ENCODE data around the gene VMP1.
"Not testable (repeated sequence)": the region's sequence is repeated elsewhere in the genome, so short reads cannot be mapped to it uniquely, and the experiment has no call there.

VMP1 gene

GRCh38 chr17:59783221-59784047, 76.0 kb downstream of the VMP1 start:
- DNase-seq, result no peak

DNA sequence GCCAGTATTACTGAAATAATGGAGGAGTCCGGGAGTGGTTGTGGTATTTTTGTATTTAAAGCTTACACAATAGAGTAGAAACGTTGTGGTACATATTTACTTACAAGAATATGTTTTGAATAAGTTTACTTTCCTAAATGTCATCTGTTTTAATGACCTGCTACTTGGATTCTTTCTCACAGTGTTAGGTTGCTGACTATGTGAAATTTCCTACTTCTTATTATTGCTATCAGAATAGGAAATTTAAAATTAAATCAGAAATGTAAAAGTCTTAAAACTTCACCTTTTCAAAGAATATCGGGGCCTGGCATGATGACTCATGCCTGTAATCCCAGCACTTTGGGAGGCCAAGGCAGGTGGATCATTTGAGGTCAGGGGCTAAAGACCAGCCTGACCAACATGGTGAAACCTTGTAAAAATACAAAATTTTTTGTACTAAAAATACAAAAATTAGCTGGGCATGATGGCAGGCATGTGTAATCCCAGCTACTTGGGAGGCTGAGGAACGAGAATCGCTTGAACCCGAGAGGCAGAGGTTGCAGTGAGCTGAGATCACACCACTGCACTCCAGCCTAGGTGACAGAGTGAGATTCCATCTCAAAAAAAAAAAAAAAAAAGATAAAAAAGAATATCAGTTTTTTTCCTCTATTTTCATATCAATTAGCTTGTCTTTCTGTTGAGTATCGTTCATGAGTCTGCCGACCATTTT, 77.8 kb downstream of the VMP1 start:
- no peak for DNase-seq

DNA sequence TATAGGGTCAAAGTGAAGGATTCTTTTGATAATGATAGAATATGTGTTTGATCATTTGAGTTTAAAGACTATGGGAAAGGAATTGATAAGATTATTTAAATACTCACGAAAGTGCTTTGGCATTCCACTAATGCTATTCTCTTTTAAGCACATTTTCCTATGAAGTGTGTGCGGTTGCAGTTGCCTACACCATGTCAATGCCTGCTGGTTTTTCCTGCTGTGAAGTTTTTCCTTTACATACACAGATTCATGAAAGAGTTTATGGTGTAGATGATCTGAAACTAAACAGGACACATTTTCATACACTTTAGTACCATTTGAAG, 78.7 kb downstream of the VMP1 start:
- no peak for DNase-seq

DNA sequence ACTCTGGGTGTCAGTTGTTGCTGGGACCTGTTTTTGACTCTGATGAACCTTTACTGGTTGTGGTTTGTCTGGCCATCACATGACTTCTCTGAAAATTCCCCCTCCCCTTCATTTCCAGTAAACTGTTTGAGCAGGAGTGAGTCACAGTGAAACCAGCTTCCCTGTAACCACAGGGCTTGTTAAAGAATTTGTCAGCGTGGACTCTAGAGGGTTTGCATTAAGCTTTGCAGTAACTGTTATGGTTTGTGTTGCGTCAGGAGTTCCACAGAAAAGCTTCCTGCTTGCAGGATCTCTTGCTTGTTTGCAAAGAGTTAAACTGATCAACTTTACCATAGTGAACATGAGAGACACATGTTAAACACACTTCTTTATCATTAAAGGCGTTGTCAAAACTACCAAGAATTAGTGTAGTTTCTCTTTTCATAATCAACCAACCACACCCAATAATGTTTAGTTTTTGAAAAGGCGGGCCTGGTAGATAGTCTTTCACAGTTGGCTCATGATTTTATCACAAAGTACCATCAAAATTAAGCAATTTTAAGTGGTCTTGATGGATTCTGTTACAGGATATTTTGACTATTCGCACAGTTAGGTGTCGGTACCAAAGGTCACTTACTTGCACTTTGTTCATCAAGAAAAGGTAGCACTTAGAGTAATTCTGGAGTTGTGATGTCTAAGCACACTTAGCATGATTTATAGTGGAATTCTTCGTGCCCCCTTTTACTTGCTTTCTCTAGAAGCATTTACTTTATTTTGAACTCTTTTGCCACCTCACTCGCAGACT, 79.3 kb downstream of the VMP1 start:
- DNase-seq, result no peak

DNA sequence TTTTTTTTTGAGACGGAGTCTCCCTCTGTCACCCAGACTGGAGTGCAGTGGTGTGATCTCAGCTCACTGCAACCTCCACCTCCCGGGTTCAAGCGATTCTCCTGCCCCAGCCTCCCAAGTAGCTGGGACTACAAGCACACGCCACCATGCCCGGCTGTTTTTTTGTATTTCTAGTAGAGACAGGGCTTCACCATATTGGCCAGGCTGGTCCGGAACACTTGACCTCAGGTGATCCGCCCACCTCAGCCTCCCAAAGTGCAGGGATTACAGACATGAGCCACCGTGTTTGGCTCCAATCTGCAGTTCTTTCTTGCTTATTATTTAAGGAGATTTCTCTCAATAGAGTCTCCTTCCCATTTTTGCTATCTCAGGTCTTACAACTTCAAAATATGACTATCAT, 82.4 kb downstream of the VMP1 start:
- not testable (repeated sequence) for DNase-seq

DNA sequence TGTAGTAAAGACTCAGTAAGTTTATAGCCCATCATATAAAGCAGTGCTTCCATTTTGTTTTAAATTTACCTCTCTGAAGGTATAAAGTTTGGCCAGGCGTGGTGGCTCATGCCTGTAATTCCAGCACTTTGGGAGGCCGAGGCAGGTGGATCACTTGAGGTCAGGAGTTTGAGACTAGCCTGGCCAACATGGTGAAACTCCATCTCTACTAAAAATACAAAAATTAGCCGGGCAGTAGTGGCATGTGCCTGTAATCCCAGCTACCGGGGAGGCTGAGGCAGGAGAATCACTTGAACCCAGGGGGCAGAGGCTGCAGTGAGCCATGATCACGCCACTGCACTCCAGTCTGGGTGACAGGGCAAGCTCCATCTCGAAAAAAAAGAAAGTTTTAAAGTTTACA, 83.0 kb downstream of the VMP1 start:
- not testable (repeated sequence) for DNase-seq

DNA sequence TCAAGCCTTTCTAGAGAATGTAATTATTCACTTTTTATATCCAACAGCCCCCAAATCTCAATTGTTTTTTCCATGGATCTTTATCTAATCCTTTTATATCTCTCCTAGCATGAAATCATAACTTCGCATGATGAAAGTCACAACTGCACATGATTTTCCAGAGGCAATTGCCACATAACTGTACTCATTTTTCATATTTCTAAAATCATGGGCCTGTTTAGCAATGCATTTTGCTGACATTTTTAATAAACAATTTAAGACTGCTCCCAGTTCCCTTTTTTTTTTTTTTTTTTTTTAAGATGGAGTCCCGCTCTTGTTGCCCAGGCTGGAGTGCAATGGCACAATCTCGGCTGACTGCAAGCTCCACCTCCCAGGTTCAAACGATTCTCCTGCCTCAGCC, 83.5 kb downstream of the VMP1 start:
- no peak for DNase-seq

DNA sequence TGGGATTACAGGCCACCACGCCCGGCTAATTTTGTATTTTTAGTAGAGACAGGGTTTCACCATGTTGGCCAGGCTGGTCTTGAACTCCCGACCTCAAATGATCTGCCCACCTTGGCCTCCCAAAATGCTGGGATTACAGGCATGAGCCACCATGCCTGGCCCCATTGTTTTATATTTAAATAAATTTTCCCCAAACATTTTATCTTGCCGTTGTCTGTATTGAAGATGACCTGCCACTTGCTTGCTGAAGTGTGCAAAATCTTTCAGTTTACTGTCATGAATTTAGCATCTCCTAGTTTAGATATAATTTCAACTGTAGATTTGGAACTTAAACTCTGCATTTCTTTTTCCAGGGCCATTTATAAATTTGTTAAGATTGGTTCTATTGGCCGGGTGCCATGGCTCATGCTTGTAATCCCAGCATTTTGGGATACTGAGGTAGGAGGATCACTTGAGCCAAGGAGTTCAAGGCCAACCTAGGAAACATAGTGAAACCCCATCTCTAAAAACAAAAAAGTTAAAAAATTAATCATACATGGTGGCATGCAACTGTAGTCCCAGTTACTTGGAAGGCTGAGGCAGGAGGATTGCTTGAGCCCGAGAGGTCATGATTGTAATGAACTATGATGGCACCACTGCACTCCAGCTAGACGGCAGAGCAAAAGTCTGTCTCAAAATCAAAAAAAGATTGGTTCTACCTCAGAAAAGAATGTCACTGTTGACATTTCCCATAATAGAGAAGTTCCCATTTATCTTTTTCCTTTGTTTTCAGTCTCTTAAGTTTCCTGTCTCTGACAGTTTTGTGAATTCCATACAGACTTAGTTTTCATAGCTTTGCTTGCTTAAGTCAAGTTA, 84.4 kb downstream of the VMP1 start:
- no peak for DNase-seq

- not testable (repeated sequence) for DNase-seq
Observed at GRCh38 chr17:59792458-59792823, 85.0 kb downstream of the VMP1 start.

- DNase-seq, result no peak
Observed at GRCh38 chr17:59793205-59793604, 85.8 kb downstream of the VMP1 start.

DNA sequence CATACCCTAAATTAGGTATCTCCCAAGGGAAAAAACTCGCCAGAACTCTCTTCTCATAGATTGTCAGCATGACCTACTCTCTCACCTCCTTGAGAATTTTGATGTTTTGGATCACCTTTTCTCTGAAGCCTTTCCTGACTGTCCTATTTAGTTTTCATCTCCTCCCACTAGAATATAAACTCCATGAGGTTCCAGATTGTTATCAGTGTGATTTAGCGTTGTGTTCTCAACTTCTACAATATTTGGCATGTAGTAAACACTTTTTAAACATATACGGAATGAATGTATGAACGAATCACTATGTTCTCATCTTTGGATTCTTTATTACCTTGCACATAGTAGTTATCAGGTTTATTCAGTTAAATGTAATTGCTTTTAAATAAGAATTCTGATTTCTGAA, 88.7 kb downstream of the VMP1 start:
- DNase-seq, result no peak

GRCh38 chr17:59796785-59797205, 89.3 kb downstream of the VMP1 start:
- DNase-seq, result no peak

DNA sequence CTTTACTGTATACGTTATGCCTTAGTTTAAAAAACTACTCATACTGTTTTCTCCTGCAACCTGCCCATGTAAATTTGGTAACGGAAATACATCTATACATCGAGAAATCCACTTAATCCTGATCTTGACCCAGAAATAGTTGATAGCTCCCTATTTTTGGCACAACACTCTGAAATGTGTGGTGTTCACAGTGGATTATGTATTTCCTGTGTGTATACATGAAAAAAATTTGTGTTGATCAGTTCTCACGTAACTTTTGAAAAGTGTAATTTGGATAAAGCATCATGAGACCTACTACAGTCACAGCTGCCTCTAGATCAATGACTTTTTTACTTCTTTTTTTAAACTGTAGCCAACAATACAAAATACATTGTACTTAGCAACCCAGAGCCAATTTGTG, 90.7 kb downstream of the VMP1 start:
- no peak for DNase-seq

GRCh38 chr17:59800530-59800942, 93.1 kb downstream of the VMP1 start:
- DNase-seq, result no peak

DNA sequence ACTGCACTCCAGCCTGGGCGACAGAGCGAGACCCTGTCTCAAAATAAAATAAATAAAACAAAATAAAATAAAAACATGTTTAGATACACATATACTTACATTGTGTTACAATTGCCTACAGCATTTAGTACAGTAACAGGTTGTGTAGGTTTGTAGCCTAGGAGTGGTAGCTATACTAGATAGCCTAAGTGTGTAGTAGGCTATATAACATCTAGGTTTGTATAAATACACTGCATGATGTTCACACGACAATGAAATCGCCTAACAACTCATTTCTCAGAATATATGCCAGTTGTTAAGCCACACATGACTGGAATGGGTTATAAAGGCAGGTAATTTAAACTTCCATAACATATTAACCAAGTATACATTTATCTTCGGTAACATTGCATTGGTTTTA, 94.7 kb downstream of the VMP1 start:
- DNase-seq, result no peak

DNA sequence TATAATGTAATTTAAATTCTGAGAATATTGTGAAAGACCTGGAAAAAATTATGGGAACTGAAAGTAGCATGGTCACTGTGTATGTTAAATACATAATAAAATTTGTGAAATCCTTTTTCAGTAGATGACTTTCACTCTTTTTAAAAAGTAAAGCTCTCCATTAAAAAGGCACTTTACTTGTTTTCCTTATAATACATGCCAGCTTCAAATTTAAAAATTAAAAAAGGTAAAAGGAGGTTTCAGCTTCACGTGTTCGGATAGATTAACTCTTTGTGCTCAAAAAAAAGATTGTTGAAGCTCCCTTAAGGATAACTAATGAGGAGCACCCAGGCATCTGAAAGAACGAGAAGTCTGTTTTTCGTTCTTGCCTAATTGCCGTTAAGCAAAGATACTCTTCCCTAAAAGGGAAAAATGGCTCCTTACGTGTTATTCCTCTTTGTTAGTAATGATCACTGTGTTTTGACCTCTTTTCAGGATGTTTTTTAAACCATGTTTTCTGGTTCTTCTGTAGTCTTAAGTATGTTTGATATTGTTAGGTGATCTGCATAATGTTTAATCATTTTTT, 97.5 kb downstream of the VMP1 start:
- no peak for DNase-seq

GRCh38 chr17:59806322-59806721, 98.9 kb downstream of the VMP1 start:
- DNase-seq, result not testable (repeated sequence)

DNA sequence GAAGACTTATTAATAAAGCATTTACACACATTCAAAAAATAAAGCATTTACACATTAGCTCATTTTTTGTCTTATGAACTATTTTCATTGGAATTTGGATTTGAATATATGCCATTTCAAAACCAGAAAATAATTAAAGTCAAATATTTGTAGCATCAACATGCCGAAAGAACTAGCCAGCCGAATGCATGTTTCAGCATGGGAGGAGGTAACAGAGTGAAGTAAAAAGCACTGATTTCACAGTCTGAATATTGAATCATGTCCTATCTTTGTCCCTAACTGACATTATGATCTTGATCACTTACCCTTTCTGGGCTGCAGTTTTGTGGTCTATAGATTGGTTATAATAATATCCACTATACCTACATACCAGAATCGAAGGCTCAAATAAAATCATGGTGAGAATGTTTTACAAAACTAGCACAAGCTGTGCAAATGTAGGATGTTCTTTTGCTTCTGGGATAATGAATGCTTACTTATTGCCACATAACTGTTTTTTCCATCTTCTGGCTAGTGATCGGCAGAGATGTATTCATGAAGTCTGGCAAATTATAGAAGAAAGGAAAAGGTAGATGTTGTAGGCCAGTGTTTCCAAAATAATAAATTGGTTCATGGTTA, 100.5 kb downstream of the VMP1 start:
- DNase-seq, result no peak

- DNase-seq, result no peak
Observed at GRCh38 chr17:59810894-59811153, 103.4 kb downstream of the VMP1 start.

- DNase-seq, result no peak
Observed at GRCh38 chr17:59811209-59811608, 103.8 kb downstream of the VMP1 start.

DNA sequence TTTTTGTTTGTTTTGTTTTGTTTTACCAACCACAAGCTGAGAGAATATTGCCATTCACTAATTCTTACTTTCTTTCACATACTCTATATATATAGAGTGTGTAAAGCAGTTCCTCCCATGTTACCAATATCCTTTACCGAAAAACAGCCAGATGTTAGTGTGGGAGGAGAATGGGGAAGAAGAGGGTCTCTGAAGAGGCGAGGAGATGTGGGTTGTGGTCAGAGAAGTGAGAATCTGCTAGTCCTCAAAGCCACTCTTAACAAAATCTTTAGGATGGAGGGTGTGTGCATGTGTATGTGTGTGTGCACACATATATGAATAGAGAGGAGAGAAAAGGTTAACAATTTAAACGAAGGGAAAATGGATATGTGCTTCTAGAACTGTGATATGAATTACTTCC, 104.7 kb downstream of the VMP1 start:
- DNase-seq, result no peak

- DNase-seq, result no peak
Observed at GRCh38 chr17:59814276-59814675, 106.8 kb downstream of the VMP1 start.
